ENCODE data around the gene ATG9A.

The ATG9A gene

GRCh38 chr2:219175928-219176817, 53.3 kb downstream of the ATG9A start:
- no peak for DNase-seq

DNA sequence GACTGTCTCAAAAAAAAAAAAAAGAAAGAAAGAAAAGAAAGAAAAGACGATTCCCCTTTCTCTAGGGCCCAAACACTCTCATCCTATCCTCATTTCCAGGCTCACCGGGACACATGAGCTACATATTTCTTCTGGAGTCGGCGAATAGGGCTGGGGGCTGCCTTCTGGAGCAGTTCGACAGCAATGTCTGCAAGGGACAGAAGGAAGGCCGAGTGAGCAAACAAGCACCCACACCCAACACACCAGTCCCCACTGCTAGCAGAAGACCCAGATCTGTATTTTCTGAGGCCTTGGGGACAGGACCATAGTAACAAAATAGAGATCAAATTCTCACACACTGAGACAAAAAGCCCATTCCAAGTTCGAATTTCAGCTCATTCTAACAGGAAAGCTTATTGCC, 54.0 kb downstream of the ATG9A start:
- DNase-seq = no peak

- DNase-seq = no peak
Observed at GRCh38 chr2:219174801-219175200, 54.6 kb downstream of the ATG9A start.

- DNase-seq = no peak
Observed at GRCh38 chr2:219174146-219174545, 55.3 kb downstream of the ATG9A start.

DNA sequence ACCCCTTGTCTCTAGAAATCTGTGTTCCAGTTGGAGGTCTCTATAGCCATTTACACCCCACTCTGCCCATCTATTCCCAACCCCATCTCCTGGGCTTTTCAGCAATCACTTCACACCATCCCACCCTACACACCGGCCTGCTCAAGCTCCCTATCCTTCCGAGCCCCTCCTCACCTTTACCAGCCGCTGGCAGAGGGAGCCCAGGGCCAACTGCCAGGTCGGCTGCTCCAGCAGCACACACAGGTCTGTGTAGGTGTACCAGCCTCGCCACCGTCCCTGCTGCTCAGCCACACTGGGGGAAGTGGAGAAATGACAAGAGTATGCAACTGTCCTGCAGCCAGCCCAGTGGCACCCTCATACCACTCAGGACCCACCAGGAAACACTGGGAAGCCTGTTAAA, 56.3 kb downstream of the ATG9A start:
- DNase-seq = no peak

- DNase-seq = no peak
Observed at GRCh38 chr2:219172231-219173154, 56.9 kb downstream of the ATG9A start.

GRCh38 chr2:219171231-219171651, 58.2 kb downstream of the ATG9A start:
- no peak for DNase-seq

DNA sequence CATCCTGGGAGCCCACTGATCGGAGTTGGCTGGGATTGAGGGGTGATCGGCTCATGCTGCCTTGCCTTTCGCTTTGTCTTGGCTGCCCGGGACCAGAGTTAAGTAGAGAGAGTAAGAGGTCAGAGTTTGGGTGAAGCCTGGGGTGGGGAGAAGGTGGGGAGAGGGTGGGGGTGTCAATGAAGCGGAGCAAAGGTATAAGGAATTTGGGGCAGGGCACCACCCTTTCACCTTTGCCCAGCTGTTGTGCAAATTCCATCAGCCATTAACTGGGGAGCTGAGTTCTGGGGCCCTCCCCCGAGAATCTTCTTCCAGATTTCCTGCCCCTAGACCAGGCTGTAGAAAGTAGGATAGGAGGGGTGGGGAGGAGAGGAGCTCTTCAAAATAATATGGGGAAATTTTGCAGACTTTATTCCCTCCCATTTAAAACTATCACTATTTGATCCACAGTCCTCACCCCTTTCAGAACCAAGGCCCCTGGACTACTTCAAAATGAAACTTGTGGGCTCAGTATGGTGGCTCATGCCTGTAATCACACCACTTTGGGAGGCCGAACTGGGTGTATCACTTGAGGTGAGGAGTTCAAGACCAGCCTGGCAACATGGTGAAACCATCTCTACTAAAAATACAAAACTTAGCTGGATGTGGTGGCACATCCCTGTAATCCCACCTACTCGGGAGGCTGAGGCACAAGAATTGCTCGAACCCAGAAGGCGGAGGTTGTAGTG, 59.3 kb downstream of the ATG9A start, which contains the start of gene SLC23A3:
TSS of gene SLC23A3 (minus strand) at position 100 of the 725 bp plus-strand sequence. CDS start at position 55, 45 bp downstream.
- DNase-seq = no peak

Measured in effector CD4-positive, alpha-beta T cell (primary cell).